HG02763 (cell line): Measurements from ENCODE around the gene CBFA2T3.

ENCODE experiments used
- ATAC-seq: cut with Tn5 transposase; IDR thresholded peaks from one replicate; pipeline ENCODE4 v1.9.1; 2021; ENCODE audit warnings: mild to moderate bottlenecking, moderate library complexity; ENCODE audit not compliant: unreplicated experiment

Gene CBFA2T3

GRCh38 chr16:88911946-88912310 is 65.1 kb downstream of the CBFA2T3 start:
- no peak for ATAC-seq

GRCh38 chr16:88911136-88911945 is 65.7 kb downstream of the CBFA2T3 start:
- no peak for ATAC-seq

GRCh38 chr16:88910284-88911135 is 66.5 kb downstream of the CBFA2T3 start:
- no peak for ATAC-seq

- ATAC-seq: no peak
Measured at GRCh38 chr16:88909431-88910210, 67.4 kb downstream of the CBFA2T3 start.

GRCh38 chr16:88908307-88908706 is 68.7 kb downstream of the CBFA2T3 start:
- ATAC-seq: no peak

GRCh38 chr16:88907768-88908167 is 69.2 kb downstream of the CBFA2T3 start:
- ATAC-seq: no peak

GRCh38 chr16:88906535-88907105 is 70.4 kb downstream of the CBFA2T3 start:
- ATAC-seq: no peak

GRCh38 chr16:88906020-88906419 is 71.0 kb downstream of the CBFA2T3 start:
- no peak for ATAC-seq

GRCh38 chr16:88905563-88905962 is 71.4 kb downstream of the CBFA2T3 start:
- no peak for ATAC-seq

- ATAC-seq: no peak
Measured at GRCh38 chr16:88904676-88905365, 72.2 kb downstream of the CBFA2T3 start.

- ATAC-seq: no peak
Measured at GRCh38 chr16:88903267-88903666, 73.7 kb downstream of the CBFA2T3 start.

- no peak for ATAC-seq
Measured at GRCh38 chr16:88902744-88903143, 74.3 kb downstream of the CBFA2T3 start.

- ATAC-seq: no peak
Measured at GRCh38 chr16:88901718-88902337, 75.2 kb downstream of the CBFA2T3 start.

GRCh38 chr16:88900662-88901052 is 76.3 kb downstream of the CBFA2T3 start:
- ATAC-seq: no peak

- no peak for ATAC-seq
Measured at GRCh38 chr16:88899901-88900661, 76.9 kb downstream of the CBFA2T3 start.

- ATAC-seq: no peak
Measured at GRCh38 chr16:88897696-88898425, 79.1 kb downstream of the CBFA2T3 start.

- ATAC-seq: no peak
Measured at GRCh38 chr16:88896238-88897070, 80.6 kb downstream of the CBFA2T3 start.

- ATAC-seq: no peak
Measured at GRCh38 chr16:88895335-88895734, 81.7 kb downstream of the CBFA2T3 start.
